ENCODE data around the gene MYZAP. TPM values are rescaled to one million over a fixed set of nuclear protein-coding genes. Genes with fewer than 3 reads are reported as not detected.

MYZAP gene
- total and polyA plus RNA-seq, 9 of the 15 experiments (the other 6 are each of a cell fraction or from before 2014, with no cell fraction given): 0.03 TPM; not detected in 8

GRCh38 chr15:57680021-57680420 is 88.3 kb downstream of the MYZAP start (continued):
- TF ChIP-seq, protein P1, sequence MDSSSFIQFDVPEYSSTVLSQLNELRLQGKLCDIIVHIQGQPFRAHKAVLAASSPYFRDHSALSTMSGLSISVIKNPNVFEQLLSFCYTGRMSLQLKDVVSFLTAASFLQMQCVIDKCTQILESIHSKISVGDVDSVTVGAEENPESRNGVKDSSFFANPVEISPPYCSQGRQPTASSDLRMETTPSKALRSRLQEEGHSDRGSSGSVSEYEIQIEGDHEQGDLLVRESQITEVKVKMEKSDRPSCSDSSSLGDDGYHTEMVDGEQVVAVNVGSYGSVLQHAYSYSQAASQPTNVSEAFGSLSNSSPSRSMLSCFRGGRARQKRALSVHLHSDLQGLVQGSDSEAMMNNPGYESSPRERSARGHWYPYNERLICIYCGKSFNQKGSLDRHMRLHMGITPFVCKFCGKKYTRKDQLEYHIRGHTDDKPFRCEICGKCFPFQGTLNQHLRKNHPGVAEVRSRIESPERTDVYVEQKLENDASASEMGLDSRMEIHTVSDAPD (CRISPR knock-in tag; IDR thresholded peaks at IDR 0.05): no peak
- TF ChIP-seq TFAM (CRISPR knock-in tag; conservative IDR thresholded peaks at IDR 0.05) (no peak), BCL6 (CRISPR knock-in tag; IDR thresholded peaks at IDR 0.05) (no peak), E2F8 (IDR thresholded peaks at IDR 0.05; ENCODE audit: low read depth, partially characterized antibody) (no peak), POLR2B (IDR thresholded peaks at IDR 0.05; ENCODE audit: low read depth, partially characterized antibody) (no peak), ZSCAN32 (CRISPR knock-in tag; IDR thresholded peaks at IDR 0.05) (no peak), SP2 (IDR thresholded peaks at IDR 0.05; ENCODE audit: extremely low read depth, low read depth, low read length, poor library complexity, severe bottlenecking) (no peak)

GRCh38 chr15:57681011-57681410 is 89.3 kb downstream of the MYZAP start:
- DNase-seq (ENCODE audit: extremely low read depth in 1 of 4, low spot score in 3 of 4): no peak
- CTCF ChIA-PET (ENCODE audit: low intra/inter-chr PET ratio): no interaction called here
- in situ Hi-C loops (cut with MboI): no loop called here
- TF ChIP-seq CUX1 (CRISPR knock-in tag; IDR thresholded peaks at IDR 0.05): no peak
- TF ChIP-seq ZKSCAN3 (CRISPR knock-in tag; IDR thresholded peaks at IDR 0.05): no peak
- TF ChIP-seq ZNF274 (IDR thresholded peaks at IDR 0.05; ENCODE audit: borderline replicate concordance, low read depth, low read length): no peak
- no peak for TF ChIP-seq ZNF282 (CRISPR knock-in tag; IDR thresholded peaks at IDR 0.05)
- TF ChIP-seq, protein P2, sequence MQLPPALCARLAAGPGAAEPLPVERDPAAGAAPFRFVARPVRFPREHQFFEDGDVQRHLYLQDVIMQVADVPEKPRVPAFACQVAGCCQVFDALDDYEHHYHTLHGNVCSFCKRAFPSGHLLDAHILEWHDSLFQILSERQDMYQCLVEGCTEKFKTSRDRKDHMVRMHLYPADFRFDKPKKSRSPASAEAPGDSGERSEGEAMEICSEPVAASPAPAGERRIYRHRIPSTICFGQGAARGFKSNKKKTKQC (CRISPR knock-in tag; IDR thresholded peaks at IDR 0.05): no peak

More at GRCh38 chr15:57681011-57681410, 89.3 kb downstream of the MYZAP start:
- H3K4me2 ChIP-seq (ENCODE audit: insufficient read depth, low read length): no peak overlapping the region
- no peaks in the 10 kb centered on the region for H4K20me1 ChIP-seq (replicated peaks; ENCODE audit: control insufficient read depth, insufficient read depth, low read length)
- no peaks in the 10 kb centered on the region for H3K4me1 ChIP-seq (replicated peaks in 1 of 2; ENCODE audit: control insufficient read depth in 2 of 2, insufficient read depth in 2 of 2, low read length in 2 of 2)
- no peaks in the 10 kb centered on the region for H3K9me1 ChIP-seq (ENCODE audit: control insufficient read depth, insufficient read depth, low read length)
- FAIRE-seq: no peak
- no peak for ATAC-seq
- no peak overlapping the region for H2AFZ ChIP-seq (ENCODE audit: low read depth, low read length)
- no peaks in the 10 kb centered on the region for H3K36me3 ChIP-seq (ENCODE audit: control insufficient read depth, insufficient read depth, low read length)
- H3K27me3 ChIP-seq (ENCODE audit: control insufficient read depth in 2 of 2, insufficient read depth in 2 of 2, low read length in 2 of 2): peaks cover 36% of the 10 kb centered on the region in 2 experiments
- BruUV-seq (replicated peaks): no TSS peak
- 0% methylated on average over 1 of the region's 1 CpG for WGBS (ENCODE audit: insufficient coverage, low coverage, missing lambda C conversion rate)
- no peak overlapping the region for H3K27ac ChIP-seq (ENCODE audit: extremely low read depth, low read depth, low read length)
- no peaks in the 10 kb centered on the region for H3K9me3 ChIP-seq (replicated peaks; ENCODE audit: control insufficient read depth, insufficient read depth, low read depth, low read length)
- POLR2A ChIA-PET: interaction anchor here (0.6 to 1.5 kb wide), 3 partner anchors 13 to 486 kb away, joined by 3 to 4 read pairs (median 4); partner anchors contain the start of gene POLR2M
- no peaks in the 10 kb centered on the region for H3K79me2 ChIP-seq (ENCODE audit: control insufficient read depth, insufficient read depth, low read length)
- no peak overlapping the region for H3K4me3 ChIP-seq
- intact Hi-C loops (cut with micrococcal nuclease): no loop called here
- no peak overlapping the region for H3K9ac ChIP-seq (ENCODE audit: insufficient read depth in 1 of 2, low read depth in 2 of 2, low read length in 2 of 2)
